AG04450 (cell line): ENCODE results near the gene IQSEC3. TPM values are rescaled to one million over a fixed set of nuclear protein-coding genes. Genes with fewer than 3 reads are reported as not detected.
"Not testable (repeated sequence)": the region's sequence is repeated elsewhere in the genome, so short reads cannot be mapped to it uniquely, and the experiment has no call there.

ENCODE experiments used
- CTCF ChIA-PET: fragments of 300-600, 350-600 bp; formaldehyde crosslinking; extraction: SDS; loops from one replicate; lab custom pipeline; 2022; ENCODE audit warnings: antibody characterized with exemption, inconsistent platforms; lab: Charles Lee
- POLR2A ChIA-PET: fragments of 350-600 bp; formaldehyde crosslinking; extraction: SDS; loops from one replicate; lab custom pipeline; 2021; ENCODE audit warnings: antibody characterized with exemption, inconsistent platforms; lab: Yijun Ruan, JAX
- DNase-seq: peaks from one replicate; pipeline ENCODE4 v3.0.0-alpha.2; 2011; ENCODE audit warnings: low read depth, low spot score
- H3K27ac ChIP-seq: one replicate; pipeline ENCODE4 v1.5.1; 2012; ENCODE audit warnings: low read depth, low read length, control low read depth
- H3K27me3 ChIP-seq: one replicate; pipeline ENCODE4 v1.6.0; 2012; ENCODE audit warnings: low read length; ENCODE audit not compliant: control insufficient read depth, insufficient read depth
- H3K4me3 ChIP-seq: 2 replicates; pipeline ENCODE4 v1.5.1; 2011; ENCODE audit warnings: mild to moderate bottlenecking, low read depth, low read length, control low read depth
- H3K9me3 ChIP-seq: 2 replicates; pipeline ENCODE4 v1.5.1; 2012; ENCODE audit warnings: low read length; ENCODE audit not compliant: control insufficient read depth, insufficient read depth
- polyA plus RNA-seq: library from polyadenylated mRNA; depleted of rRNA; stranded (reverse); fragments of >200 nt; gene quantifications from 2 replicates; pipeline ENCODE4 v1.2.3, GENCODE V29; 2011
- TF ChIP-seq, protein P1 (sequence below): IDR thresholded peaks from 2 replicates; pipeline ENCODE4 v1.5.1; 2011; ENCODE audit warnings: low read depth, low read length, control low read depth, inconsistent platforms

The IQSEC3 gene
- polyA plus RNA-seq, 1 experiment, result 0.47 TPM

GRCh38 chr12:56683-57346 lies 9.8 kb upstream of the IQSEC3 start:
- CTCF ChIA-PET, result no interaction called here
- H3K27me3 ChIP-seq, result peaks cover 14% of the 10 kb centered on the region
- no peak for DNase-seq

GRCh38 chr12:57539-57938 lies 9.0 kb upstream of the IQSEC3 start:
- Histone ChIP-seq H3K27me3 (peaks cover 14% of the 10 kb centered on the region), H3K27ac (no peak overlapping the region), H3K9me3 (no peaks in the 10 kb centered on the region; the same call in none of the 2 replicates), H3K4me3 (no peak overlapping the region)
- no peak for DNase-seq
- ChIA-PET POLR2A (no interaction called here), CTCF (no interaction called here)
- TF ChIP-seq, protein P1, sequence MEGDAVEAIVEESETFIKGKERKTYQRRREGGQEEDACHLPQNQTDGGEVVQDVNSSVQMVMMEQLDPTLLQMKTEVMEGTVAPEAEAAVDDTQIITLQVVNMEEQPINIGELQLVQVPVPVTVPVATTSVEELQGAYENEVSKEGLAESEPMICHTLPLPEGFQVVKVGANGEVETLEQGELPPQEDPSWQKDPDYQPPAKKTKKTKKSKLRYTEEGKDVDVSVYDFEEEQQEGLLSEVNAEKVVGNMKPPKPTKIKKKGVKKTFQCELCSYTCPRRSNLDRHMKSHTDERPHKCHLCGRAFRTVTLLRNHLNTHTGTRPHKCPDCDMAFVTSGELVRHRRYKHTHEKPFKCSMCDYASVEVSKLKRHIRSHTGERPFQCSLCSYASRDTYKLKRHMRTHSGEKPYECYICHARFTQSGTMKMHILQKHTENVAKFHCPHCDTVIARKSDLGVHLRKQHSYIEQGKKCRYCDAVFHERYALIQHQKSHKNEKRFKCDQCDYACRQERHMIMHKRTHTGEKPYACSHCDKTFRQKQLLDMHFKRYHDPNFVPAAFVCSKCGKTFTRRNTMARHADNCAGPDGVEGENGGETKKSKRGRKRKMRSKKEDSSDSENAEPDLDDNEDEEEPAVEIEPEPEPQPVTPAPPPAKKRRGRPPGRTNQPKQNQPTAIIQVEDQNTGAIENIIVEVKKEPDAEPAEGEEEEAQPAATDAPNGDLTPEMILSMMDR, result no peak

More at GRCh38 chr12:56683-57346, 9.8 kb upstream of the IQSEC3 start:
- H3K9me3 ChIP-seq, result no peaks in the 10 kb centered on the region; the same call in none of the 2 replicates
- POLR2A ChIA-PET, result no interaction called here
- TF ChIP-seq, protein P1, result no peak
- no peak overlapping the region for H3K4me3 ChIP-seq
- no peak overlapping the region for H3K27ac ChIP-seq

- ChIA-PET CTCF (no interaction called here), POLR2A (no interaction called here)
- TF ChIP-seq, protein P1, result no peak
- H3K9me3 ChIP-seq, result no peaks in the 10 kb centered on the region; the same call in none of the 2 replicates
- no peak overlapping the region for H3K4me3 ChIP-seq
- no peak for DNase-seq
- no peak overlapping the region for H3K27ac ChIP-seq
- peaks cover 14% of the 10 kb centered on the region for H3K27me3 ChIP-seq
Observed at GRCh38 chr12:58832-59231, 7.7 kb upstream of the IQSEC3 start.

GRCh38 chr12:61845-62244 lies 4.7 kb upstream of the IQSEC3 start:
- H3K27me3 ChIP-seq, H3K27ac ChIP-seq, H3K9me3 ChIP-seq, CTCF ChIA-PET, H3K4me3 ChIP-seq, POLR2A ChIA-PET, DNase-seq: not testable (repeated sequence)

DNA sequence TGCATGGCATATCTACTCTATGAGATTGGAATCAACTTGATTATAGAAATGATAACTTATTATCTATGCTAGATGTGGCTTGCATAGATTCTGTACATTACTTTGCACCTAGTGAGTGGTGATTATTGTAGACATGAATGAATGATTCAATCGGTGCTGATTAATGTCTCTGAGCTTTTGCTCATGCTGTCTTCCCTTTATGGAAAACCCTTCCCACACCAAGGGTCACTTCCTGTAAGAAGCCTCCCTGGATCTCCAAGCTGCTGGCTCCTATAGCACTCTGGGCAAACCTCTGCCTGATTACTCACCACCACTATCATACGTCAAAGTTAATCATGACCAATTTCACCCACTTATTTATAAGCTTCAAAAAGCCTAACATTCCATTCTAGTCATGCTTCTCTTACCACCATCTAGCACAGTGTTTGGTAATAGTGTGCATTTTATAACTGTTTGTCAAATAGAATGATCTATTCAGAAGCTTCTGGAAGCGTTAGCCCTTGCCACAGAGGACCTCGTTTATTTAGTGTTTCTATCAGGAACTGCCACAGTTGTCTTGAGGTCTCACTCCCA lies 990 bp upstream of the IQSEC3 start:
- H3K9me3 ChIP-seq, POLR2A ChIA-PET, CTCF ChIA-PET, H3K27me3 ChIP-seq: not testable (repeated sequence)
- peak overlapping the region; percentile 34; the same call in 1 of the 2 replicates for H3K4me3 ChIP-seq
- peak overlapping the region; percentile 83 for H3K27ac ChIP-seq
- peak; percentile 56 for DNase-seq

- not testable (repeated sequence) for H3K27ac ChIP-seq
Observed at GRCh38 chr12:66782-67504, 376 bp downstream of the IQSEC3 start.

GRCh38 chr12:69677-70076 lies 3.1 kb downstream of the IQSEC3 start:
- H3K27me3 ChIP-seq, POLR2A ChIA-PET, H3K27ac ChIP-seq, H3K4me3 ChIP-seq, CTCF ChIA-PET, DNase-seq, H3K9me3 ChIP-seq: not testable (repeated sequence)

More at GRCh38 chr12:66782-67504, 376 bp downstream of the IQSEC3 start:
- DNase-seq, H3K27me3 ChIP-seq, CTCF ChIA-PET, H3K9me3 ChIP-seq, POLR2A ChIA-PET: not testable (repeated sequence)
- peak overlapping the region; percentile 48 for H3K4me3 ChIP-seq

- H3K27ac ChIP-seq, CTCF ChIA-PET, H3K27me3 ChIP-seq, DNase-seq, POLR2A ChIA-PET, H3K9me3 ChIP-seq, H3K4me3 ChIP-seq: not testable (repeated sequence)
Observed at GRCh38 chr12:70541-70940, 4.0 kb downstream of the IQSEC3 start.

- POLR2A ChIA-PET, H3K9me3 ChIP-seq, H3K4me3 ChIP-seq, DNase-seq, H3K27ac ChIP-seq, CTCF ChIA-PET, H3K27me3 ChIP-seq: not testable (repeated sequence)
Observed at GRCh38 chr12:72018-72417, 5.5 kb downstream of the IQSEC3 start.
